ENCODE data around the gene MEGF8.

- TF ChIP-seq CTCF (IDR thresholded peaks at IDR 0.05; ENCODE audit: extremely low read depth in 1 of 2, insufficient read depth in 1 of 2, low read depth in 1 of 2, low read length in 2 of 2) (no peak), POLR2A (IDR thresholded peaks at IDR 0.05; ENCODE audit: low read depth, low read length) (no peak), POLR2AphosphoS5 (IDR thresholded peaks at IDR 0.05; ENCODE audit: insufficient read depth, low read depth, low read length) (no peak), GATA2 (IDR thresholded peaks at IDR 0.05; ENCODE audit: insufficient read depth, insufficient read length, low read depth, low read length) (no peak), MYC (IDR thresholded peaks at IDR 0.05; ENCODE audit: low read depth, low read length) (no peak), FOS (IDR thresholded peaks at IDR 0.05; ENCODE audit: borderline replicate concordance, insufficient read depth, low read length) (no peak), EZH2 (IDR thresholded peaks at IDR 0.05; ENCODE audit: borderline replicate concordance, low read depth, low read length, severe bottlenecking) (no peak)
Measured at GRCh38 chr19:42355896-42356295, 30.5 kb downstream of the MEGF8 start.

Data from endothelial cell of umbilical vein (primary cell).